Stimulated activated CD8-positive, alpha-beta memory T cell treated with anti-CD3 and anti-CD28 coated beads, Interleukin-7, amount 100 ng/mL, for 4 hours (primary cell): ENCODE results near the gene ALDOB.
"Not testable (repeated sequence)": the region's sequence is repeated elsewhere in the genome, so short reads cannot be mapped to it uniquely, and the experiment has no call there.

Experiments used
- DNase-seq, 2 donors: peaks; one replicate each; pipeline ENCODE4 v3.0.0-alpha.2; 2020; ENCODE audit warnings: low read depth in 2 of 2

Gene ALDOB

DNA sequence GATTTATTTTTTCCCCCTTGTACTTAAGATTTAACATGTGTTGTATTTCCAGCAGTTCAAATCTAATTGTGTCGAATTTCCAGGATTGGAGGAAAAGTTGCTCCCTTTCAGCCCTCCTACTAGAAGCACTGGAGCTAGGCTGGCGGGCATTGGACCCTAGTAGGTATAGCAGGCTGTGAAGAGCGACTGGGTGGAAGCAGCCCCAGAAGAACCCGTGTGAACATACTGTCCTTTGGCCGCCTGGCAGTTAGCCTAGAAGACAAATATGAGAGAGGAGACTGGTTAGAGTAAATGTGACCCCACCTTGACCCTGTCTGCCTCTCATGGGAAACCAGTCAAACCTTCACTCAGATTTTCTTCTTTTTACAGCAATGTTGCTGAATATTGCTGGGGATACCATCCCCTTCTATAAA, 13.9 kb downstream of the ALDOB start:
- no peak for DNase-seq

DNA sequence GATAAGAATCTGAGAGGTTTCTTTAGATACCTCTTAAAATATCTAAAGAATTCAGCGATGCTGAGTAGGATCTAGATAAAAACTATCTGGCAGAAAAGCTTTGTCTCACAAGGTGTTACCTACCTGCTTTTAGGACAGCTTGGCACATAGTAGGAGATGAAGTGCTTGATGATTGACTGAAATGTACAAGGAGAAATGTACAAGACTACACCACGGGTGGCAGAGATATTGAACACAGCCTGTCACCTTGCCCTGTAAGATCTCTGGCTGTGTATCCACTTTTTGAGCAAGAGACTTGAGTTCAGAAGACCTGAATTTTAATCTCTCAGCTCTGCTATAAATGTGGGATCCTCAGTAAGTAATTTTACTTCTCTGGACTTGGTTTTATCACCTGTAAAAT, 15.7 kb downstream of the ALDOB start:
- DNase-seq = no peak

DNA sequence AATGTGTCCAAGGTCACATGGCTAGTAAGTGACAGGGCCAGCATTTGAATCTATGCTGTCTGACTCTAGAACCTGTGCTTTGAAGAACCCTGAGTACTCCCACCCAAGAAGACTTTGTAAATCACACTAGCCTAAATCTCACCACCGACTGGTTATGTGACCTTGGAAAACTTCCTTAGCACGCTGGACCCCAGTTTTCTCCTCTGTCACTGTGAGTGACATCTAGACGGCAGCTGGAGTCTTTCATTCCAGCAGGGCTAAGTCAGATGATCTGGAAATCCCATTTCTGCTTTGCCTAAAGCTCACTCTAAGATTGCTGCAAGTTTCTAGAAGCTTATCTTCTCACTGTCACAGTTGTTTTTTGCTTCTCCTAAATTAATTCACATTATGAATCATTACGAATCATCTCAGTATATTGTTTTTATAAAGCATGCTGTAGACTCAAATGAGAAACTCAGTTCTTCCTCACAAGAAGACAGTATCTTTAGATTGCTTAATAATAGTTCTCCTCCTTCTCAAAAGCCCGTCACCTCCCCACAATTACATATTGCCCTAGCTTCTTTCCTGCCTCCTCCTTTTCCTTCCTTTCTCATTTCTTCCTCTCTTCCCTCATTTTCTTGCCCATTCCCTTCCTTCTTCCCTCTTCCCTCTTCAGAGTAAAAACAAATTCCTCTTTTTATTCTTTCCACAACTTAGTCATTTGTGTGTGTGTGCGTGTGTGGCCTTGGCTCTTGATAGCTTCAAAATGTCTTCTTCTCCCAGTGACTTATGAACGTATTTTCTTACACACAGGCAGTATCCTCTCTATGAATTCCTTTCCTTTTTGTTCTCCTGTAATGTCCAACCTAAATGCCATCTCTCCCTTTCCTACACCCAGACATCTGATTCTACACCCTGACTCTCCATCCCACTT, 16.8 kb downstream of the ALDOB start:
- no peak for DNase-seq

DNA sequence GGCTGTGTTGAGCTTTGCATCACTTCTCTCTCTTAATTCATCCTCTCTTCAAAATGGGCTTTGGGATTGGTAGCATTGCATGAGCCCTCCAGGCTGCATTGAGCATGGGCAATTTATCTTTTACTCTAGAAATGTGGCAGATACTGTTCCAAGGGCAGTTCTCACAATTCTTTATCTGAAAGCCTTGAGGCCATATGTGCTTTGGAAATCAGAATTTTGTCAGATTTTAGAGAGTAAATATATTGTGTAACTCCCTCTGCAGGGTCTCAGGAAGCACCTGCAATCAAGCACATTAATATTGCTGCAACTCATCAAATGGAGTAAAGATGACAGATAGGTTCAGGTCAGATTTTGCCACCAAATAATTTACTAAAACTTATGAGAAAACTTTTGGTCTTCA, 17.6 kb downstream of the ALDOB start:
- DNase-seq = no peak

DNA sequence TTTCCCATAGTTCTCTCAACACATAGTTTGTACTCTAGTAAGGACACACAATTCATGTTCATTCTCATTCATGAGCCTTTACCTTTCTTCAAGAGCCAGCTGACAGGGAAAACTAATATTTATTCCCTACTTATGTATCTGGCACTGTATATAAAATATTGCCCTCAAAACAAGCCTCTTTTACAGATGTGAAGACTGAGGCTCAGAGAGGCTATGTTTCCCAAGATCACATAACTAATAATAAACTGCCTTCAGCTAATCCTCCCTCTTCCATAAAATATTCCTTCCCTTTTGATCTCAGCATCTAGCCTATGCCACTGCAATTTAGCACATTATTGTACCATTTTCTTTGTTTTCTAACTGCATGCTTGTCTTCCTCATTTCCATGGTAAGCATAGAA, 18.2 kb downstream of the ALDOB start:
- DNase-seq = no peak

DNA sequence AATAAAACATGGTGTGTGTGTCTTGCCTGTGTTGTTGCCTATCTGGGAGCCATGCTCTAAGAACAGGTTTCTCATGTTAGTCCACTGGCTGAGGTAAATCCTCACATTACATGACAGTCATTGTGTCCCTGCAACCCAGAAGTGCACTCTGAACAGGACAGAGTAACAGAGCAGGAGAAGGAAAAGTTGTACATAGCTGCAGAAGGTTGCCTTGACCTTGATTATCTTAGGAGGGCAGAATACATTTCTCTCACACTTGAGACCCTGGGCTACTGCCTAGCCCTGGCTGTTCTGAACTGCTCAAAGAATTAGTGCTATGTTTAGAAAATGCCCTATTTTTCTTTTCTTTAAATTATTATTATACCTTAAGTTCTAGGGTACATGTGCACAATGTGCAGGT, 20.0 kb downstream of the ALDOB start:
- no peak for DNase-seq

DNA sequence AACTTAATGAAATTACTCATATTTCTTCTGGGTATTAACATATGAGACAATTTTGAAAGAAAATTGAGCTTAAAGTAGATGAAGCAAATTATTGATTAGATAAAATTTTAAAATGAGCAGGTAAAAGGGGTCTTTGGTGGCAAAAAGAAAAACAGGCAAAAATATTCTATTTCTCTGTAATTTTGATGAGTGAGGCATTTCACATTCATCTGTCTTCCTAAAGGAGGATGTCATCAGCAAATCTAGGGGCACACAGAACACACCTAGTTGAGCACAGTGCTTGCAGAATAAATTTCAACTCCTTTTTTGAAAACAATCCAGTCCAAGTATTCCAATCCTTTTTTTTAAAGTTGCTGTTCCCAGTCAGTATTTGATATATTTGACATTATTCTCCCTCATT, 20.7 kb downstream of the ALDOB start:
- no peak for DNase-seq

DNA sequence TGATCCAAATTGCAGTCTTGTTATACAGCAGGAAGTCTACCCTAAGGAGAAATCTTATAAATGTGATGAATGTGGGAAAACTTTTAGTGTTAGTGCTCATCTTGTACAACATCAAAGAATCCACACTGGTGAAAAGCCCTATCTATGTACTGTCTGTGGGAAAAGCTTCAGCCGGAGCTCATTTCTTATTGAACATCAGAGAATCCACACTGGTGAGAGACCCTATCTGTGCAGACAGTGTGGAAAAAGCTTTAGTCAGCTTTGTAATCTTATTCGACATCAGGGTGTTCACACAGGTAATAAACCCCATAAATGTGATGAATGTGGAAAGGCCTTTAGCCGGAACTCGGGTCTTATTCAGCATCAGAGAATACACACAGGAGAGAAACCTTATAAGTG, 26.5 kb downstream of the ALDOB start:
- DNase-seq = no peak

DNA sequence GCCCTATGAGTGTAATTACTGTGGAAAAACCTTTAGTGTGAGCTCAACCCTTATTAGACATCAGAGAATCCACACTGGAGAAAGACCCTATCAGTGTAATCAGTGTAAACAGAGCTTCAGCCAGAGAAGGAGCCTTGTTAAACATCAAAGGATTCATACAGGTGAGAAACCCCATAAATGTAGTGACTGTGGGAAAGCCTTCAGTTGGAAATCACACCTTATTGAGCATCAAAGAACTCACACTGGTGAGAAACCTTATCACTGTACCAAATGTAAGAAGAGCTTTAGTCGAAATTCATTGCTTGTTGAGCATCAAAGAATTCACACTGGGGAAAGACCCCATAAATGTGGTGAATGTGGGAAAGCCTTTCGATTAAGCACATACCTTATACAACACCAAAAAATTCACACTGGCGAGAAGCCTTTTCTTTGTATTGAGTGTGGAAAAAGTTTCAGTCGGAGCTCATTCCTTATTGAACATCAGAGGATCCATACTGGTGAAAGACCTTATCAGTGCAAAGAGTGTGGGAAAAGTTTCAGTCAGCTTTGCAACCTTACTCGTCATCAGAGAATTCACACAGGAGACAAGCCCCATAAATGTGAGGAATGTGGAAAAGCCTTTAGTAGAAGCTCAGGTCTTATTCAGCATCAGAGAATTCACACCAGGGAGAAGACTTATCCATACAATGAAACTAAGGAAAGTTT, 27.0 kb downstream of the ALDOB start:
- no peak for DNase-seq

DNA sequence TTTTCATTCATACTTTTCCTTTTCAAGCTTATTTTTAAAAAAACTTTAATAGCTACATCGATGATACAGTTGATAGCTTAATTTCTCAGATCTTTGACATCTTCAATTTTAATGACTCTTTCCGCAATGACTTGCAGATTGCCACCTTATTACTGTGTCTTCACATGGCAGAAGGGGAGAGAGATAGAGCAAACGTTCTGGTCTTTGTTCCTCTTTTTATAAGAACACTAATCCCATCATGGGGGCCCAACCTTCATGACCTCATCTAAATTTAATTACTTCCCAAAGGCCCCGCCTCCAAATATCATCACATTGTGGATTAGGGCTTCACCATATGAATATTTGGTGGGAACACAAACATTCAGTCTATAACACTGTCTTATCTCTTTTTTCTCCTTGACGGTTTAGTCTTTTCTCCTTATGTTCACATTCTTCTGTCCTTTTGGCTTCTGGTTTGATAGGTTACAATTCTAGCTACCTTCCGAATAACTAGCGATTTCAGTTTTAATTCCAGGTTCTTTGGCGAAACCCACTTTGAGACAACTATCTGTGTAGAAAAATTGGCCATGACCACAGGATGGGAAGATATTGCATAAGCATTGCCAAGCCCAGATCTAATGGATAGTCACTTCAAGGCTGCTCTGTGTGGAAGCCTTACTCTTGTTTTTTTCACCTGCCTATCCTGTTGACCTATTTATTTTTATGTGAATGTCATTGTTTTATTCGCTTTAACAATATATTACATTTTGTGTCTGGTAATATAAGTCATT, 31.9 kb downstream of the ALDOB start:
- no peak for DNase-seq

DNA sequence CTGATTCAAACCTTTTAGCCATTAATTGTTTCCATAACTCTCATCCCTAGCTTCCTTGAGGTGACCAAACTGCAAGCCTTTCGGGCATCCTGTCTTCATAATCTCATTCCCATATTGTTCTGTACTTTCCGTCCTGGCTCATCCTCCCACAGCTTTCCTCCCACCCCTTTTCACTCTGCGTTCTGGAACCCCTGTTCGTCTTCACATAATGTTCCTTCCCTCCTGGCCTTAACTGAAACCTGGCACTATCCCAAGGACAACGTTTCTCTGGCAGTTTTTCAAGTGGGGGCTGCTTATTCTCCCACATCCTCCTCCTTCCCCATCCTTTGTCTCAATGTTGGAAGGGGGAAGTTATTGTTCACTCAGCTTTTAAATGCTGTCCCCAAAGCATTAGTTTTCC, 35.5 kb downstream of the ALDOB start:
- no peak for DNase-seq

DNA sequence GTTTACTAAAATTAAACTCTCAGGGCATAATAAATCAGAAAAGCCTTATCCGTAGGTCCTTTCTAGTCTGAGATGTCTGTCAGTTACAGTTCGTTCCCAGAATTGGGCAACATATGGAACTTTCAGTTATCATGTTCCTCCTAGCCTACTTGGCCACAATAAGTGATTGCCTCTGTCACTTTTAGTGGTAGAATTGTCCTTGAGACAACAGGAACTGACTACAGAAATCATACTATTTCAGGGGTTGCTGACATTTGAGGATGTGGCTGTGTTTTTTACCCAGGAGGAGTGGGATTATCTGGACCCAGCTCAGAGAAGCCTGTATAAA, 36.0 kb downstream of the ALDOB start:
- no peak for DNase-seq

DNA sequence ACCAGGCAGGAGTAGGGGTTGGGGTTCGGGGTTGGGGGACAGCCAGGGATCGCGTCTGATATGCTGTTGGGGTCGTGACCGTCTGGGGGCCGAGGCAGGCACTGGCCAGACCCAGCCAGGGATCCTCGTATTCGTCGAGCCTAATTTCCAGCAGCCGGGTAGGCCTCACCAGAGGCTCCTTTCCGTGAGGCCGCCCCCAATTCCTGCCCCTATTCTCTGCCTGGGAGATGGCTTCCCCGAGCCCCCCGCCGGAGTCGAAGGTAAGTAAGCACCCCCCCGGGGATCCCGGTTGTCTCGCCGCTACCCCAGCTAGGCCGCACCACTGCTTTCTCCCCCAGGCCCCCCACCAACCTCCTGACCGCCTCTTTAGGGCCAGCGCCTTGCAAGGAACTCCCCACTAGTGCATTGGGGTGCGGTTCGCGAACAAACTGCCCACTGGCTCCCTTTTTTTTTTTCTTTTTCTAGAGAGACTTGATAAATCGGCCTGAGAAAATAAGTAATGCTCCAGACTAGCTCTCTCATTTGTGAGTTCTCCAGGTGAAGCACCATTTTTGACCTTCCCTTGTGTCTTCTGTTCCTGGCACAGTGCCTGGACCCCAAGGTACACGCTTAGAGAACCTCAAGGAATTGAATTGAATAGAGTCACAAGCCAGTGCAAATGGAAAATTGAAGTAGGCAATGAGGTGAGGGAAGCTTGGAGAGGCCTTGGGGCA, 36.5 kb downstream of the ALDOB start:
- DNase-seq = no peak

DNA sequence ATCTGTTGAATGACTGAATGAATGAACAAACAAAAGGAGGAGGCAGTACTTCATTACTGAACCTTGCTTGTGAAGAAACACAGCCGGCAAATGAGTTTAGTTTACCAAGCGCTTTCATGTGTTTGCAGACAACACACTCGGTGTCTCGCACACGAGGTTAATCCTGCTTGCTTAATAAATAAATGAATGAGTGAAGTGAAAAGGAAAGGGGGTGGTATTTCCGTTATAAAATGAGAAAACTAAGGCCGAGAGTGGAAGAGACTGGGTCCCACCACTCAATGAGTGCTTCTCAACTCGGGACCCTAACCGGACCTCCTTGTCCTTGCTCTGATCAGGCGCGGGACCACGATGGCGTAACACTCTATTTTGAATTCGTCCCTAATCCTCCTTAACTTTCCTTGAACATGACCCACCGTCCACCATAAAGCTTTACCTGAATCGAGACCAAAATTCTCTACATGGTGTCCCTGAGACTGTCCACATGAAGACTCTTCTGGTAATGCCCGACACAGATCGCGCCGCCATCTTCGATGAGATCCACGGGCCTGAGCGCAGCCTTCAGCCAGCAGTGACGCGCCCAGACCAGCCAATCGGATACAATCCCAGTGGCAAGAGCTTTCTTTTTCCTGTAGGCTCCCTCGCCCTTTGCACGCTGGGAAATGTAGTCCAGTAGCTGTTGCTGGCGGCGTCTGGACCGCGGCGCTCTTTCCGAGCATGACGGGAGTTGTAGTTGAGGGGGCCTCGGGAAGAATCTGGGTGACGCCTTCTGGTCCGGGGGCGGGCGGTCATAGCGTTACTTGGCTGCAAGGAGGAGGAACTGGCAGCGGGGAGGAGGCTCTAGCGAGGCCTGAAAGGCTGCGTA, 37.3 kb downstream of the ALDOB start, which contains the start of the genes MRPL50 and ZNF189:
Gene MRPL50, minus strand, starts transcription at position 551 of the 862 bp plus-strand sequence. Its CDS starts 26 bp downstream, at position 525.
Gene ZNF189, plus strand, starts transcription at position 784 of the 862 bp plus-strand sequence. CDS start 306 bp downstream, outside the sequence.
- DNase-seq = peak; percentile 96

DNA sequence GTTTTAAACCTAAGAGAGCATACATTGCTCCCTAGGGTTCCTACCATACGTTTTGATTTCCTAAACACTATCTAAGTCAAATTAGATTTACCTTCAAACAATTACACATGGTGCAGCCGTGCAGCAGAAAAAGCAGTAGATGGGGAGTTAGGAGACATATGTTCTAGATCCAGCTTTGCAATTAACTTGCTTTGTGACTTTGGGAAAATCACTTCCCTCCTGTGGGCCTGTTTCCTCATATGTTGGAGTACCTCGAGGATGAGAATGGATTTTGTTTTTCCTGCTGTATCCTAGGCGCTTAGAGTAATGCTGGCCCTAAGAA, 37.9 kb downstream of the ALDOB start:
- no peak for DNase-seq

DNA sequence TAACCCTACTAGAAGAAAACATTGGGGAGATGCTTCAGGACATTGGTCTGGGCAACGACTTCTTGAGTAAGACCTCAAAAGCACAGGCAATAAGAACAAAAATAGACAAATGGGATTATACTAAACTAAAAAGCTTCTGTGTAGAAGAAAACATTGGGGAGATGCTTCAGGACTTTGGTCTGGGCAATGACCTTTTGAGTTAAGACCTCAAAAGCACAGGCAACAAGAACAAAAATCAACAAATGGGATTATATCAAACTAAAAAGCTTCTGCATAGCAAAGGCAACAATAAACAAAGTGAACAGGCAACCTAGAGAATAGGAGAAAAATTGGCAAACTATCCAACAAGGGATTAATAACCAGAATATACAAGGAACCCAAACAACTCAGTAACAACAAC, 40.9 kb downstream of the ALDOB start:
- no peak for DNase-seq

DNA sequence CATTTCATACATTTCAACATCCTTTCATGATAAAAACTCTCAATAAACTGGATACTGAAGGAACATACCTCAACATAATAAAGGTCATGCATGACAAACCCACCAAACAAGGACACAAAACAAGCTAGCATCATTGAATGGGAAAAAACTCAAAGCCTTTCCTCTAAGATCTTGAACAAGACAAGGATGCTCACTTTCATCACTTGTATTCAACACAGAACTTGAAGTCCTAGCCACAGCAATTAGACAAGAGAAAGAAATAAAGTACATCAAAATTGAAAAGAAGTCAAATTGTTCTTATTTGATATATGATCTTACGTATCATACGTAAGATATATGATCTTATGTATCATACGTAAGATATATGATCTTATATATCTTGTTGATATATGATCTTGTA, 42.4 kb downstream of the ALDOB start:
- DNase-seq = no peak

DNA sequence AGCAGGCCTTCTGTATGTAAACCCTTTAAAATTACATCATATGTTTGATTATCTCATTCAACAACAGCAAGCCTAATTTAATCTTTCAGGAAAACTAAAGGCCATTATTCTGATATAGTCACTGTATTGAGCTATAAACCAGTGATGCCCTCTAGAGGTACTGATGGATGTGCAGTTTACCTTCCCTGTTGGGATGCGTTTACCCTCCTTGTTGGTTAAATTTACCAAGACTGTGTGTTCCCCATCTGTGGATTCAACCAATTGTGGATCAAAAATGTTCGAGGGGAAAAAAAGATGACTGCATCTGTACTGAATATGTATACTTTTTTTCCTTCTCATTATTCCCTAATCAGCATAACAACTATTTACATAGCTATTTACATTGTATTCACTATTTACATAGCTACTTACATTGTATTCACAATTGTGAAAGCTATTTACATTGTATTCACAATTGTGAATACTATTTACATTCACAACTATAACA, 47.0 kb downstream of the ALDOB start:
- DNase-seq = no peak

DNA sequence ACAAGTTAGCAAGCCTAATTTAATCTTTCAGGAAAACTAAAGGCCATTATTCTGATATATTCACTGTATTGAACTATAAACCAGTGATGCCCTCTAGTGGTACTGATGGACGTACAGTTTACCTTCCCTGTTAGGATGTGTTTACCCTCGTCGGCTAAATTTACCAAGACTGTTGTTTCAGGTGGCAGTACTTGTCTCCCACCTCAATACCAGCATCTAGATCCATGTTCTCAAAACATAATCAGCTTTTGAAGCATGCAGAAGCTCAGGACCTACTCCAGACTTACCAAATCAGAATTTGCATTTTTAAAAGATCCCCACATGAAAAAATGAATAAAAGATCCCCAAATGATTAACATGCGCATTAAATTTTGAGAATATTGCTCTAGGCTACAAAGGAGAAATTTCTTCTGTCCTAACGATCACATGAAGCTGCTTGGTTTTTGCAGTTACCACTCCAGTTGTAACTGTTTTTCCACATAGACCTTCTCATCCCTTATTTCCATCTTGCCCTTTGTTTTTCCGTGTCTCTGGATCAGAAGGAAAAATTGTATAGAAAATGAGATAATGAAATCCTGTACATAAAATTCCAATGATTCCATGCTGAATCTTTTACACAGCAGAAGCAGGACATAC, 47.6 kb downstream of the ALDOB start:
- DNase-seq = no peak

DNA sequence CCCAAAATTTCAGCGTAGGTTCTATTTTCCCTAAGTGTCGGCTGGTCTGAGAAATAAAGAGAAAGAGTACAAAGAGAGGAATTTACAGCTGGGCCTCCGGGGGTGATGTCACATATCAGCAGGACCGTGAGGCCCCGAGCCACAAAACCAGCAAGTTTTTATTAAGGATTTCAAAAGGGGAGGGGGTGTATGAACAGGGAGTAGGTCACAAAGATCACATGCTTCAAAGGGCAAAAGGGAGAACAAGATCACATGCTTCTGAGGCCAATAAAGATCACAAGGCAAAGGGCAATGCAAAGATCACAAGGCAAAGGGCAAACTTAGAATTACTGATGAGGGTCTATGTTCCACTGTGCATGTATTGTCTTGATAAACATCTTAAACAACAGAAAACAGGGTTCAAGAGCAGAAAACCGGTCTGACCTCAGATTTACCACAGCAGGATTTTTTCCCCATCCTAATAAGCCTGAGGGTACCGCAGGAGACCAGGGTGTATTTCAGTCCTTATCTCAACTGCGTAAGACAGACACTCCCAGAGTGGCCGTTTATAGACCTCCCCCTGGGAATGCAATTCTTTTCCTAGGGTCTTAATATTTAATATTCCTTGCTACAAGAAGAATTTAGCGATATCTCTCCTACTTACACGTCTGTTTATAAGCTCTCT, 50.6 kb downstream of the ALDOB start, which contains the start of gene BAAT:
Gene BAAT, minus strand, starts transcription at position 134 of the 664 bp plus-strand sequence. CDS start 13,602 bp downstream, outside the sequence.
- not testable (repeated sequence) for DNase-seq
